ENCODE measurements around the gene ADSS2.

DNA sequence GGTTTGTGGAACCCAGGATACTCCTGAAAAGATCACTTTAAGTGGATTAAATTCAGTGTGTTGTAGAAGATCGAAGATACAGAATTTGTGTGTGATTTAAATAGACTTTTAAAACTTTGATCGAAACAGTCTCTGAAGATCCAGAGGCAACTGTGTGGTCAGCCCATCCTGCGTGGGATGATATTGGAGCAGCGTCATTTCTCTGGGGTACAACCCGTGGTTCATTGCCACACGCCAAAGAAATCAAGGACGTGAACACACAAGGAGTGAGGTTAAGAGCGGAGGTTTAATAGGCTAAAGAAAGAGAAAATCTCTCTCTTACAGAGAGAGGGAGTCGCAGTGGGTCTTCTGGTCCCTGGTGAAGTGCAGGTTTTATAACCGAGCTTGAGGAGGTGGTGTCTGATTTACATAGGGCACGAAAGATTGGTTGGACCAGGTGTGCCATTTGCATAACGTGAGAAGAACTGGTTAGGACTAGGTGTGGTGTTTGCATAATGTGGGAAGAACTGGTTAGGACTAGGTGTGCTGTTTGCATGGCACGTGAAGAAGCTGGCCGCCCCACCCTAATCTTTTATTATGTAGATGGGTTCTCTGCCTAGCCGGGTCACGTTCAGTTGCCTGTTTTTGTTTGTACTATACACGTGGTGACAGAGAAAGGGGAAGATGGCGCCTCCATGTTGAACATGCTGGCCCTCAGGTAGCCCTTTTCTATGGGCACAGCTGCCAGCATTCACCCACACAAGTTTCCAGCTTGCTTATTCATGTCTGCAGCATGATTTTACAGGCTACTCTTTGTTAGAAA, 82.3 kb downstream of the ADSS2 start:
- TF ChIP-seq, protein P1, sequence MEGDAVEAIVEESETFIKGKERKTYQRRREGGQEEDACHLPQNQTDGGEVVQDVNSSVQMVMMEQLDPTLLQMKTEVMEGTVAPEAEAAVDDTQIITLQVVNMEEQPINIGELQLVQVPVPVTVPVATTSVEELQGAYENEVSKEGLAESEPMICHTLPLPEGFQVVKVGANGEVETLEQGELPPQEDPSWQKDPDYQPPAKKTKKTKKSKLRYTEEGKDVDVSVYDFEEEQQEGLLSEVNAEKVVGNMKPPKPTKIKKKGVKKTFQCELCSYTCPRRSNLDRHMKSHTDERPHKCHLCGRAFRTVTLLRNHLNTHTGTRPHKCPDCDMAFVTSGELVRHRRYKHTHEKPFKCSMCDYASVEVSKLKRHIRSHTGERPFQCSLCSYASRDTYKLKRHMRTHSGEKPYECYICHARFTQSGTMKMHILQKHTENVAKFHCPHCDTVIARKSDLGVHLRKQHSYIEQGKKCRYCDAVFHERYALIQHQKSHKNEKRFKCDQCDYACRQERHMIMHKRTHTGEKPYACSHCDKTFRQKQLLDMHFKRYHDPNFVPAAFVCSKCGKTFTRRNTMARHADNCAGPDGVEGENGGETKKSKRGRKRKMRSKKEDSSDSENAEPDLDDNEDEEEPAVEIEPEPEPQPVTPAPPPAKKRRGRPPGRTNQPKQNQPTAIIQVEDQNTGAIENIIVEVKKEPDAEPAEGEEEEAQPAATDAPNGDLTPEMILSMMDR (IDR thresholded peaks at IDR 0.05) = no peak
- TF ChIP-seq POLR2A (IDR thresholded peaks at IDR 0.05) = no peak
